GM18498 (cell line): ENCODE data around the gene LTV1.
"Not testable (repeated sequence)": the region's sequence is repeated elsewhere in the genome, so short reads cannot be mapped to it uniquely, and the experiment has no call there.

ENCODE experiments used
- ATAC-seq: cut with Tn5 transposase; IDR thresholded peaks from one replicate; pipeline ENCODE4 v1.9.1; 2021; ENCODE audit warnings: mild to moderate bottlenecking, moderate library complexity; ENCODE audit not compliant: unreplicated experiment

Gene LTV1

GRCh38 chr6:143842902-143843676 is at the start of gene LTV1:
Gene LTV1 (plus strand): TSS chr6:143843338. CDS start chr6:143843478, 140 bp downstream.
- ATAC-seq = peak; percentile 100

- not testable (repeated sequence) for ATAC-seq
Measured at GRCh38 chr6:143796551-143796950, 46.6 kb upstream of the LTV1 start.

- ATAC-seq = not testable (repeated sequence)
Measured at GRCh38 chr6:143798487-143798886, 44.7 kb upstream of the LTV1 start.

GRCh38 chr6:143802833-143803565 is 40.1 kb upstream of the LTV1 start:
- no peak for ATAC-seq

- no peak for ATAC-seq
Measured at GRCh38 chr6:143803769-143804568, 39.2 kb upstream of the LTV1 start.

- ATAC-seq = no peak
Measured at GRCh38 chr6:143804835-143805239, 38.3 kb upstream of the LTV1 start.

- no peak for ATAC-seq
Measured at GRCh38 chr6:143806282-143807102, 36.6 kb upstream of the LTV1 start.

- no peak for ATAC-seq
Measured at GRCh38 chr6:143807103-143807772, 35.9 kb upstream of the LTV1 start.

- no peak for ATAC-seq
Measured at GRCh38 chr6:143810745-143811144, 32.4 kb upstream of the LTV1 start.

GRCh38 chr6:143811501-143812157 is 31.5 kb upstream of the LTV1 start:
- ATAC-seq = no peak

GRCh38 chr6:143817621-143818020 is 25.5 kb upstream of the LTV1 start:
- no peak for ATAC-seq

- no peak for ATAC-seq
Measured at GRCh38 chr6:143821359-143821758, 21.8 kb upstream of the LTV1 start.

- no peak for ATAC-seq
Measured at GRCh38 chr6:143822584-143823024, 20.5 kb upstream of the LTV1 start.

GRCh38 chr6:143823548-143823947 is 19.6 kb upstream of the LTV1 start:
- no peak for ATAC-seq

GRCh38 chr6:143828572-143828971 is 14.6 kb upstream of the LTV1 start:
- no peak for ATAC-seq

- ATAC-seq = no peak
Measured at GRCh38 chr6:143836150-143836549, 7.0 kb upstream of the LTV1 start.

GRCh38 chr6:143838395-143838794 is 4.7 kb upstream of the LTV1 start:
- ATAC-seq = no peak

GRCh38 chr6:143839196-143839595 is 3.9 kb upstream of the LTV1 start:
- no peak for ATAC-seq

GRCh38 chr6:143840595-143841265 is 2.4 kb upstream of the LTV1 start:
- no peak for ATAC-seq
